Skeletal muscle tissue (tissue), 4 donors: ENCODE results near the gene MIEF2. TPM values are rescaled to one million over a fixed set of nuclear protein-coding genes. Genes with fewer than 3 reads are reported as not detected.

ENCODE experiments used
- H3K27ac ChIP-seq: one replicate; pipeline ENCODE4 v1.7.0; 2013; ENCODE audit warnings: mild to moderate bottlenecking, low read depth, low read length, inconsistent platforms
- H3K27me3 ChIP-seq, 3 donors: one replicate each; pipeline ENCODE4 v1.7.0; 2013; ENCODE audit warnings: low read length in 3 of 3; ENCODE audit not compliant: control insufficient read depth in 3 of 3, insufficient read depth in 3 of 3
- H3K36me3 ChIP-seq, 3 donors: one replicate each; pipeline ENCODE4 v1.7.0; 2013; ENCODE audit warnings: low read length in 3 of 3; ENCODE audit not compliant: control insufficient read depth in 3 of 3, insufficient read depth in 3 of 3
- H3K4me1 ChIP-seq, 3 donors: one replicate each; pipeline ENCODE4 v1.7.0; 2013; ENCODE audit warnings: low read length in 3 of 3, mild to moderate bottlenecking in 3 of 3; ENCODE audit not compliant: control insufficient read depth in 3 of 3, insufficient read depth in 3 of 3
- H3K4me3 ChIP-seq, 3 donors: one replicate each; pipeline ENCODE4 v1.7.0; 2013; ENCODE audit warnings: low read length in 3 of 3
- H3K9ac ChIP-seq, 3 donors: one replicate each; pipeline ENCODE4 v1.7.0; 2013; ENCODE audit warnings: low read length in 3 of 3, mild to moderate bottlenecking in 3 of 3, moderate library complexity in 2 of 3, low read depth in 1 of 3
- H3K9me3 ChIP-seq, 3 donors: one replicate each; pipeline ENCODE4 v1.7.0; 2013; ENCODE audit warnings: low read length in 3 of 3; ENCODE audit not compliant: control insufficient read depth in 3 of 3
- total RNA-seq: library from RNA; depleted of rRNA; stranded (reverse); fragments of >200 nt; gene quantifications from one replicate; pipeline ENCODE4 v1.2.3, GENCODE V29; 2014
- donor health status: Osteomylitis.

Gene MIEF2
- total RNA-seq, 1 donor from 2014 or later = 23.0 TPM

GRCh38 chr17:18225642-18226283 lies 34.7 kb upstream of the MIEF2 start:
- H3K4me3 ChIP-seq = peak overlapping the region; percentile 76 to 88 (median 82)
- peaks cover 17 to 22% (median 21%) of the 10 kb centered on the region in 3 donors for H3K4me1 ChIP-seq
- peak overlapping the region; percentile 81 to 90 (median 86) for H3K9ac ChIP-seq
- no peaks in the 10 kb centered on the region for H3K27me3 ChIP-seq
- H3K27ac ChIP-seq = no peak overlapping the region
- no peaks in the 10 kb centered on the region for H3K9me3 ChIP-seq
- H3K36me3 ChIP-seq = no peaks in the 10 kb centered on the region

GRCh38 chr17:18226284-18226945 lies 34.0 kb upstream of the MIEF2 start:
- peaks cover 17 to 22% (median 21%) of the 10 kb centered on the region in 3 donors for H3K4me1 ChIP-seq
- no peaks in the 10 kb centered on the region for H3K36me3 ChIP-seq
- no peak overlapping the region for H3K27ac ChIP-seq
- H3K9me3 ChIP-seq = no peaks in the 10 kb centered on the region
- H3K9ac ChIP-seq = peak overlapping the region; percentile 81 to 90 (median 86)
- peak overlapping the region; percentile 76 to 88 (median 82) for H3K4me3 ChIP-seq
- no peaks in the 10 kb centered on the region for H3K27me3 ChIP-seq

- Histone ChIP-seq H3K4me1 (peaks cover 17 to 22% (median 21%) of the 10 kb centered on the region in 3 donors), H3K36me3 (peaks cover 0 to 2% (median 0%) of the 10 kb centered on the region in 3 donors), H3K4me3 (no peak overlapping the region), H3K9me3 (no peaks in the 10 kb centered on the region), H3K27me3 (no peaks in the 10 kb centered on the region), H3K9ac (no peak overlapping the region), H3K27ac (no peak overlapping the region)
Observed at GRCh38 chr17:18227635-18228034, 32.8 kb upstream of the MIEF2 start.

GRCh38 chr17:18228176-18228682 lies 32.2 kb upstream of the MIEF2 start:
- Histone ChIP-seq H3K9me3 (no peaks in the 10 kb centered on the region), H3K9ac (no peak overlapping the region), H3K4me1 (peaks cover 17 to 22% (median 21%) of the 10 kb centered on the region in 3 donors), H3K4me3 (no peak overlapping the region), H3K27ac (no peak overlapping the region), H3K27me3 (no peaks in the 10 kb centered on the region), H3K36me3 (peaks cover 0 to 2% (median 2%) of the 10 kb centered on the region in 3 donors)

- H3K27me3 ChIP-seq = no peaks in the 10 kb centered on the region
- no peaks in the 10 kb centered on the region for H3K9me3 ChIP-seq
- no peak overlapping the region for H3K4me3 ChIP-seq
- peaks cover 17 to 20% (median 18%) of the 10 kb centered on the region in 3 donors for H3K4me1 ChIP-seq
- no peak overlapping the region for H3K9ac ChIP-seq
- no peak overlapping the region for H3K27ac ChIP-seq
- peaks cover 6 to 10% (median 10%) of the 10 kb centered on the region in 3 donors for H3K36me3 ChIP-seq
Observed at GRCh38 chr17:18229254-18229653, 31.2 kb upstream of the MIEF2 start.

- H3K27ac ChIP-seq = no peak overlapping the region
- H3K4me1 ChIP-seq = peaks cover 12 to 18% (median 13%) of the 10 kb centered on the region in 3 donors
- no peak overlapping the region for H3K4me3 ChIP-seq
- H3K9ac ChIP-seq = no peak overlapping the region
- peaks cover 8 to 16% (median 14%) of the 10 kb centered on the region in 3 donors for H3K36me3 ChIP-seq
- H3K9me3 ChIP-seq = no peaks in the 10 kb centered on the region
- no peaks in the 10 kb centered on the region for H3K27me3 ChIP-seq
Observed at GRCh38 chr17:18229771-18230170, 30.7 kb upstream of the MIEF2 start.

GRCh38 chr17:18230288-18231141 lies 29.9 kb upstream of the MIEF2 start:
- H3K27me3 ChIP-seq = no peaks in the 10 kb centered on the region
- peaks cover 9 to 15% (median 10%) of the 10 kb centered on the region in 3 donors for H3K4me1 ChIP-seq
- H3K4me3 ChIP-seq = no peak overlapping the region
- H3K27ac ChIP-seq = no peak overlapping the region
- H3K9ac ChIP-seq = no peak overlapping the region
- H3K9me3 ChIP-seq = no peaks in the 10 kb centered on the region
- H3K36me3 ChIP-seq = peaks cover 15 to 23% (median 21%) of the 10 kb centered on the region in 3 donors

- Histone ChIP-seq H3K36me3 (peaks cover 15 to 28% (median 21%) of the 10 kb centered on the region in 3 donors), H3K9ac (no peak overlapping the region), H3K27ac (no peak overlapping the region)
Observed at GRCh38 chr17:18231164-18231563, 29.3 kb upstream of the MIEF2 start.

GRCh38 chr17:18233803-18234518 lies 26.5 kb upstream of the MIEF2 start:
- H3K4me1 ChIP-seq = no peaks in the 10 kb centered on the region
- no peak overlapping the region for H3K27ac ChIP-seq
- H3K4me3 ChIP-seq = no peak overlapping the region
- H3K27me3 ChIP-seq = no peaks in the 10 kb centered on the region
- H3K9ac ChIP-seq = no peak overlapping the region
- H3K36me3 ChIP-seq = peaks cover 33 to 40% (median 34%) of the 10 kb centered on the region in 3 donors
- no peaks in the 10 kb centered on the region for H3K9me3 ChIP-seq

More at GRCh38 chr17:18231164-18231563, 29.3 kb upstream of the MIEF2 start:
- no peak overlapping the region for H3K4me3 ChIP-seq
- no peaks in the 10 kb centered on the region for H3K9me3 ChIP-seq
- peaks cover 5 to 11% (median 6%) of the 10 kb centered on the region in 3 donors for H3K4me1 ChIP-seq
- H3K27me3 ChIP-seq = no peaks in the 10 kb centered on the region
